ENCODE measurements around the gene SEPTIN8. TPM values are rescaled to one million over a fixed set of nuclear protein-coding genes. Genes with fewer than 3 reads are reported as not detected.

Gene SEPTIN8
- total RNA-seq, 1 experiment from 2014 or later = 38.2 TPM

DNA sequence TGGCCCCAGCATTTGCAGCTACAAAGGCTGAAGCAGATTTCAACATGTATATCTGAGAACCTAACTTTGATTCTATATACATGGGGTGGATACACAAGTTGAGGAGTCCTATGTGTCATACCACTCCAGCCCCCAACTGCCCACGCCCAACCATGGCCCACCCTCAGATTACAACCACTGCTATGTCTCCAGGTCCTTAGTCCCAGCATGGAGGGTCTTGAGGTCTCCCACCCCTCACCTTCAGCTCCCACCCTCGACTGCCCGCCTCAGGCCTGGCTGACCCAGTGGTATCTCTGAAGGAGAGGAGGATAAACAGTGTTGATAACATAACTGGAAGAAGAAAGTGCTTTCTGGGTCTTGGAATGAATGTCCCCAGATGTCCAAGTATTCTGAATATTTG, 44.3 kb upstream of the SEPTIN8 start:
- Histone ChIP-seq H3K9ac (ENCODE audit: extremely low read depth, insufficient read length, low read length) (no peak overlapping the region), H3K9me3 (ENCODE audit: control insufficient read depth, low read depth, low read length) (no peaks in the 10 kb centered on the region), H2BK12ac (ENCODE audit: insufficient read length, low read depth, low read length) (no peak overlapping the region), H3K56ac (ENCODE audit: insufficient read length, low read depth, low read length) (no peak overlapping the region), H3K27me3 (ENCODE audit: insufficient read depth, low read length) (peaks cover 9% of the 10 kb centered on the region; the same call in 1 of the 2 replicates), H4K91ac (ENCODE audit: insufficient read length, low read depth, low read length) (no peak overlapping the region), H2AFZ (ENCODE audit: low read length) (no peak overlapping the region), H3T11ph (ENCODE audit: low read length) (no peak overlapping the region), H3K4me1 (ENCODE audit: insufficient read depth, low read length) (peaks cover 3% of the 10 kb centered on the region), H3K23ac (ENCODE audit: insufficient read length, low read depth, low read length) (no peak overlapping the region), H2BK5ac (ENCODE audit: insufficient read length, low read length) (no peak overlapping the region), H3K79me1 (ENCODE audit: insufficient read depth, low read depth, low read length, poor library complexity, severe bottlenecking) (no peaks in the 10 kb centered on the region), H2BK20ac (ENCODE audit: low read depth, low read length, poor library complexity, severe bottlenecking) (no peak overlapping the region), H4K5ac (ENCODE audit: insufficient read length, low read depth, low read length) (no peak overlapping the region), H3K27ac (ENCODE audit: insufficient read length, low read depth, low read length) (no peak overlapping the region), H2BK15ac (ENCODE audit: low read depth, low read length) (no peak overlapping the region), H4K20me1 (ENCODE audit: control insufficient read depth, insufficient read depth, insufficient read length) (no peaks in the 10 kb centered on the region), H4K8ac (replicated peaks; ENCODE audit: insufficient read length, low read depth, low read length) (no peak overlapping the region), H3K4ac (ENCODE audit: low read depth, low read length) (no peak overlapping the region), H2AK5ac (ENCODE audit: insufficient read length, low read length) (no peak overlapping the region), H3K79me2 (ENCODE audit: insufficient read depth, low read length) (no peaks in the 10 kb centered on the region), H2BK120ac (ENCODE audit: low read depth, low read length, poor library complexity, severe bottlenecking) (no peak overlapping the region), H3K4me2 (ENCODE audit: insufficient read depth, insufficient read length, low read length) (no peak overlapping the region), H3K23me2 (ENCODE audit: insufficient read length, low read depth, low read length, poor library complexity, severe bottlenecking) (peaks cover 14% of the 10 kb centered on the region), H3K18ac (ENCODE audit: insufficient read length, low read depth, low read length) (no peak overlapping the region), H3K14ac (ENCODE audit: insufficient read depth, low read length) (no peak overlapping the region)
- peaks cover 65% of the 10 kb centered on the region for H3K27me3 Mint-ChIP-seq (ENCODE audit: low read depth)
- H3K4me3 Mint-ChIP-seq = no peak overlapping the region
- no peak overlapping the region for H3K27ac Mint-ChIP-seq
- peaks cover 3 to 6% (median 4%) of the 10 kb centered on the region in 3 experiments; a peak in 6 of 7 replicates for H3K36me3 Mint-ChIP-seq (ENCODE audit: insufficient read depth in 1 of 3, low read depth in 3 of 3)
- H3K9me3 Mint-ChIP-seq = no peaks in the 10 kb centered on the region
- no CpG with 5 or more reads among the region's 3 CpGs for WGBS (ENCODE audit: extremely low coverage, insufficient read length, low lambda C conversion rate)
- TF ChIP-seq, protein P1, sequence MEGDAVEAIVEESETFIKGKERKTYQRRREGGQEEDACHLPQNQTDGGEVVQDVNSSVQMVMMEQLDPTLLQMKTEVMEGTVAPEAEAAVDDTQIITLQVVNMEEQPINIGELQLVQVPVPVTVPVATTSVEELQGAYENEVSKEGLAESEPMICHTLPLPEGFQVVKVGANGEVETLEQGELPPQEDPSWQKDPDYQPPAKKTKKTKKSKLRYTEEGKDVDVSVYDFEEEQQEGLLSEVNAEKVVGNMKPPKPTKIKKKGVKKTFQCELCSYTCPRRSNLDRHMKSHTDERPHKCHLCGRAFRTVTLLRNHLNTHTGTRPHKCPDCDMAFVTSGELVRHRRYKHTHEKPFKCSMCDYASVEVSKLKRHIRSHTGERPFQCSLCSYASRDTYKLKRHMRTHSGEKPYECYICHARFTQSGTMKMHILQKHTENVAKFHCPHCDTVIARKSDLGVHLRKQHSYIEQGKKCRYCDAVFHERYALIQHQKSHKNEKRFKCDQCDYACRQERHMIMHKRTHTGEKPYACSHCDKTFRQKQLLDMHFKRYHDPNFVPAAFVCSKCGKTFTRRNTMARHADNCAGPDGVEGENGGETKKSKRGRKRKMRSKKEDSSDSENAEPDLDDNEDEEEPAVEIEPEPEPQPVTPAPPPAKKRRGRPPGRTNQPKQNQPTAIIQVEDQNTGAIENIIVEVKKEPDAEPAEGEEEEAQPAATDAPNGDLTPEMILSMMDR (conservative IDR thresholded peaks at IDR 0.05) = no peak
- DNase-seq = no peak
- peaks cover 12 to 23% of the 10 kb centered on the region in 2 experiments for H3K4me1 Mint-ChIP-seq

Measured in H9 (cell line).